ENCODE results near the gene SLC17A4. TPM values are rescaled to one million over a fixed set of nuclear protein-coding genes. Genes with fewer than 3 reads are reported as not detected.

The SLC17A4 gene
- polyA plus RNA-seq, 2 of the 4 experiments (the other 2 are of a cell fraction), result 0.04 to 0.05 TPM

DNA sequence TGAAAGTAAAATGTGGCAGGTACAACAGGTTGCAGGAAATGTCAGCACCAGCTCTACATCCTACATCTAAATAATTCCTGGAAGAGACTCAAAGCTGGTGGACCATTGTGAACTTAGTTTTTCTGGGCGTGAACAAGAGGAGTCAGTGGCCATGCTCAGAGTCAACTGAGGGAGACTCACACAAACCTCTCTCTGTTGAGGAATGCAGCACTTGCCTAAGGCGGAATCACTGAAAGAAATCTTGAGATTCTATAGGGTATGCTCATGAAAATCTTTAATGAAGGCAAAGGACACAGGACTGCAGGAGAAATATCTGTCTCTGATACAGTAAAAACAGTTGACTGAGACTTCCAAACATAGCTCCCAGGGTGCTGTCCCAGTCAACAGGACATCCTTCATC, 22.5 kb downstream of the SLC17A4 start (continued):
- TF ChIP-seq USF2 (IDR thresholded peaks at IDR 0.05) (no peak), CHD4 (IDR thresholded peaks at IDR 0.05; ENCODE audit: borderline replicate concordance) (no peak), REST (IDR thresholded peaks at IDR 0.05) (no peak), SMC3 (IDR thresholded peaks at IDR 0.05) (no peak), BHLHE40 (IDR thresholded peaks at IDR 0.05; ENCODE audit: low read depth, low read length) (no peak), ZNF302 (CRISPR knock-in tag; IDR thresholded peaks at IDR 0.05) (no peak)
- TF ChIP-seq, protein P1, sequence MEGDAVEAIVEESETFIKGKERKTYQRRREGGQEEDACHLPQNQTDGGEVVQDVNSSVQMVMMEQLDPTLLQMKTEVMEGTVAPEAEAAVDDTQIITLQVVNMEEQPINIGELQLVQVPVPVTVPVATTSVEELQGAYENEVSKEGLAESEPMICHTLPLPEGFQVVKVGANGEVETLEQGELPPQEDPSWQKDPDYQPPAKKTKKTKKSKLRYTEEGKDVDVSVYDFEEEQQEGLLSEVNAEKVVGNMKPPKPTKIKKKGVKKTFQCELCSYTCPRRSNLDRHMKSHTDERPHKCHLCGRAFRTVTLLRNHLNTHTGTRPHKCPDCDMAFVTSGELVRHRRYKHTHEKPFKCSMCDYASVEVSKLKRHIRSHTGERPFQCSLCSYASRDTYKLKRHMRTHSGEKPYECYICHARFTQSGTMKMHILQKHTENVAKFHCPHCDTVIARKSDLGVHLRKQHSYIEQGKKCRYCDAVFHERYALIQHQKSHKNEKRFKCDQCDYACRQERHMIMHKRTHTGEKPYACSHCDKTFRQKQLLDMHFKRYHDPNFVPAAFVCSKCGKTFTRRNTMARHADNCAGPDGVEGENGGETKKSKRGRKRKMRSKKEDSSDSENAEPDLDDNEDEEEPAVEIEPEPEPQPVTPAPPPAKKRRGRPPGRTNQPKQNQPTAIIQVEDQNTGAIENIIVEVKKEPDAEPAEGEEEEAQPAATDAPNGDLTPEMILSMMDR (IDR thresholded peaks at IDR 0.05), result no peak

GRCh38 chr6:25777856-25778649, 23.5 kb downstream of the SLC17A4 start:
- POLR2A ChIA-PET, result no interaction called here
- H3K27ac ChIP-seq, result no peak overlapping the region
- WGBS (ENCODE audit: missing lambda C conversion rate), result 18% methylated on average over 4 of the region's 4 CpGs
- ATAC-seq (no peak), FAIRE-seq (no peak), DNase-seq (ENCODE audit: low read depth in 1 of 2, low spot score in 1 of 2) (no peak)
- H3K9me3 ChIP-seq, result no peaks in the 10 kb centered on the region
- CTCF ChIA-PET, result no interaction called here
- no peak for TF ChIP-seq JUN (IDR thresholded peaks at IDR 0.05)
- TF ChIP-seq HMGXB4 (CRISPR knock-in tag; IDR thresholded peaks at IDR 0.05; ENCODE audit: borderline replicate concordance), result no peak
- no peak for TF ChIP-seq RFX5 (IDR thresholded peaks at IDR 0.05)
- no peak for TF ChIP-seq POLR2AphosphoS2 (conservative IDR thresholded peaks at IDR 0.05; ENCODE audit: low read length)
- no peak for TF ChIP-seq RNF2 (IDR thresholded peaks at IDR 0.05; ENCODE audit: borderline replicate concordance, low read depth)
- no peak for TF ChIP-seq HEYL (CRISPR knock-in tag; IDR thresholded peaks at IDR 0.05)
- no peak for TF ChIP-seq MYC (IDR thresholded peaks at IDR 0.05; ENCODE audit: borderline replicate concordance, low read length)
- TF ChIP-seq GATA3 (IDR thresholded peaks at IDR 0.05; ENCODE audit: borderline replicate concordance), result no peak
- no peak for TF ChIP-seq EHF (CRISPR knock-in tag; IDR thresholded peaks at IDR 0.05)
- no peak for TF ChIP-seq NR3C1 (IDR thresholded peaks at IDR 0.05)
- TF ChIP-seq CHD4 (IDR thresholded peaks at IDR 0.05; ENCODE audit: borderline replicate concordance), result no peak
- TF ChIP-seq HOXA7 (CRISPR knock-in tag; IDR thresholded peaks at IDR 0.05), result no peak
- no peak for TF ChIP-seq JUNB (IDR thresholded peaks at IDR 0.05)
- no peak for TF ChIP-seq EP300 (IDR thresholded peaks at IDR 0.05)
- TF ChIP-seq HOXB5 (CRISPR knock-in tag; IDR thresholded peaks at IDR 0.05), result no peak
- no peak overlapping the region for H3K4me2 ChIP-seq
- H3K4me1 ChIP-seq, result no peaks in the 10 kb centered on the region
- H3K4me3 ChIP-seq, result no peak overlapping the region

Measured in A549 (cell line).